WTC11 (cell line): ENCODE results near the gene TBL1XR1. TPM values are rescaled to one million over a fixed set of nuclear protein-coding genes. Genes with fewer than 3 reads are reported as not detected.

Experiments
- ATAC-seq: fragments of 200-7000 bp; cut with Tn5 transposase; 2 replicates; pipeline ENCODE4 v1.10.0; 2021; ENCODE audit warnings: mild to moderate bottlenecking, moderate library complexity
- CTCF ChIA-PET: fragments of 300-600 bp; sonication (Branson Sonifier 250); formaldehyde crosslinking; loops from one replicate; lab custom pipeline; 2021; ENCODE audit warnings: antibody characterized with exemption; lab: Charles Lee
- POLR2A ChIA-PET: fragments of 350-600 bp; sonication (Branson Sonifier 250); formaldehyde crosslinking; loops from one replicate; lab custom pipeline; 2021; ENCODE audit warnings: antibody characterized with exemption; lab: Charles Lee
- DNase-seq: peaks from one replicate; pipeline ENCODE4 v3.0.0; 2021; ENCODE audit warnings: low spot score
- H3K27ac Mint-ChIP-seq: 2 replicates; pipeline ENCODE4 v1.8.0; 2021; ENCODE audit warnings: mixed read lengths
- H3K27me3 Mint-ChIP-seq: 2 replicates; pipeline ENCODE4 v1.8.0; 2021; ENCODE audit warnings: low read depth, mild to moderate bottlenecking, moderate library complexity, mixed read lengths
- H3K36me3 Mint-ChIP-seq: 2 replicates; pipeline ENCODE4 v1.8.0; 2021; ENCODE audit warnings: mixed read lengths
- H3K4me1 Mint-ChIP-seq: 2 replicates; pipeline ENCODE4 v1.8.0; 2022; ENCODE audit warnings: mixed read lengths
- H3K4me3 Mint-ChIP-seq: 2 replicates; pipeline ENCODE4 v1.8.0; 2021; ENCODE audit warnings: mild to moderate bottlenecking, moderate library complexity, mixed read lengths
- H3K9me3 Mint-ChIP-seq: 2 replicates; pipeline ENCODE4 v1.8.0; 2021; ENCODE audit warnings: mixed read lengths
- CREB1 ChIP-seq: sonication (generic); formaldehyde crosslinking; IDR thresholded peaks from 2 replicates; pipeline ENCODE4 v1.8.0; 2023; ENCODE audit warnings: mild to moderate bottlenecking, missing genetic modification reagents
- ELF4 ChIP-seq: sonication (generic); formaldehyde crosslinking; IDR thresholded peaks from 2 replicates; pipeline ENCODE4 v1.8.1; 2022; ENCODE audit warnings: low read depth, mild to moderate bottlenecking, moderate library complexity, missing genetic modification reagents
- ESRRA ChIP-seq: sonication (generic); formaldehyde crosslinking; IDR thresholded peaks from 2 replicates; pipeline ENCODE4 v1.8.1; 2022; ENCODE audit warnings: mild to moderate bottlenecking, missing genetic modification reagents, borderline replicate concordance
- ETV6 ChIP-seq: sonication (generic); formaldehyde crosslinking; IDR thresholded peaks from 2 replicates; pipeline ENCODE4 v1.8.1; 2022; ENCODE audit warnings: mild to moderate bottlenecking, missing genetic modification reagents
- HMGA2 ChIP-seq: fragments of 250-450 bp; sonication (Bioruptor Pico); IDR thresholded peaks from 2 replicates; pipeline ENCODE4 v1.4.0; 2021; ENCODE audit warnings: mild to moderate bottlenecking, moderate library complexity
- IRF2 ChIP-seq: sonication (generic); formaldehyde crosslinking; IDR thresholded peaks from 2 replicates; pipeline ENCODE4 v1.8.0; 2022; ENCODE audit warnings: low read depth, missing genetic modification reagents, borderline replicate concordance
- JAZF1 ChIP-seq: fragments of 250-450 bp; sonication (Bioruptor Pico); IDR thresholded peaks from 2 replicates; pipeline ENCODE4 v1.9.0; 2021; ENCODE audit warnings: moderate library complexity, mild to moderate bottlenecking, inconsistent platforms
- JUN ChIP-seq: sonication (generic); formaldehyde crosslinking; IDR thresholded peaks from 2 replicates; pipeline ENCODE4 v1.8.0; 2023; ENCODE audit warnings: mild to moderate bottlenecking, missing genetic modification reagents
- NFYB ChIP-seq: sonication (generic); formaldehyde crosslinking; conservative IDR thresholded peaks from 2 replicates; pipeline ENCODE4 v1.8.0; 2022; ENCODE audit warnings: low read depth, missing genetic modification reagents
- NR2C2 ChIP-seq: sonication (generic); formaldehyde crosslinking; IDR thresholded peaks from 2 replicates; pipeline ENCODE4 v1.8.0; 2022; ENCODE audit warnings: mild to moderate bottlenecking, missing genetic modification reagents
- PRRX2 ChIP-seq: fragments of 250-450 bp; sonication (Bioruptor Pico); IDR thresholded peaks from 2 replicates; pipeline ENCODE4 v1.8.0; 2021; ENCODE audit warnings: mild to moderate bottlenecking
- RELA ChIP-seq: sonication (generic); formaldehyde crosslinking; IDR thresholded peaks from 2 replicates; pipeline ENCODE4 v1.8.1; 2022; ENCODE audit warnings: missing genetic modification reagents, mild to moderate bottlenecking, borderline replicate concordance
- SMAD4 ChIP-seq: sonication (generic); formaldehyde crosslinking; IDR thresholded peaks from 2 replicates; pipeline ENCODE4 v1.8.0; 2022; ENCODE audit warnings: mild to moderate bottlenecking, missing genetic modification reagents
- TEAD4 ChIP-seq: sonication (generic); formaldehyde crosslinking; IDR thresholded peaks from 2 replicates; pipeline ENCODE4 v1.8.0; 2022; ENCODE audit warnings: mild to moderate bottlenecking, missing genetic modification reagents
- ZNF138 ChIP-seq: sonication (generic); formaldehyde crosslinking; conservative IDR thresholded peaks from 2 replicates; pipeline ENCODE4 v1.8.1; 2022; ENCODE audit warnings: mild to moderate bottlenecking, moderate library complexity, missing genetic modification reagents
- ZNF219 ChIP-seq: sonication (generic); formaldehyde crosslinking; IDR thresholded peaks from 2 replicates; pipeline ENCODE4 v1.8.0; 2023; ENCODE audit warnings: missing genetic modification reagents, mild to moderate bottlenecking, borderline replicate concordance
- total RNA-seq: library from RNA; stranded (reverse); gene quantifications from 3 replicates; pipeline ENCODE4 v1.2.3, GENCODE V29; 2021
- TF ChIP-seq, protein P1 (sequence below): sonication (generic); formaldehyde crosslinking; IDR thresholded peaks from 2 replicates; pipeline ENCODE4 v1.8.0; 2022; ENCODE audit warnings: mild to moderate bottlenecking, missing genetic modification reagents
- TF ChIP-seq, protein P2 (sequence below): fragments of 250-450 bp; sonication (Bioruptor Pico); IDR thresholded peaks from 2 replicates; pipeline ENCODE4 v1.9.0; 2021; ENCODE audit warnings: mild to moderate bottlenecking, borderline replicate concordance
- TF ChIP-seq, protein P3 (sequence below): fragments of 250-450 bp; sonication (Bioruptor Pico); IDR thresholded peaks from 2 replicates; pipeline ENCODE4 v1.9.0; 2021; ENCODE audit warnings: mild to moderate bottlenecking
- TF ChIP-seq, protein P4 (sequence below): fragments of 250-450 bp; sonication (Bioruptor Pico); IDR thresholded peaks from 2 replicates; pipeline ENCODE4 v1.9.0; 2021; ENCODE audit warnings: moderate library complexity, mild to moderate bottlenecking, inconsistent platforms, borderline replicate concordance
- TF ChIP-seq, protein P5 (sequence below): sonication (generic); formaldehyde crosslinking; IDR thresholded peaks from 2 replicates; pipeline ENCODE4 v1.8.0; 2022; ENCODE audit warnings: missing genetic modification reagents
- TF ChIP-seq, protein P6 (sequence below): sonication (generic); formaldehyde crosslinking; IDR thresholded peaks from 2 replicates; pipeline ENCODE4 v1.8.1; 2023; ENCODE audit warnings: mild to moderate bottlenecking, missing genetic modification reagents, moderate library complexity

TBL1XR1 gene
- total RNA-seq, 1 experiment from 2014 or later: 148 TPM

DNA sequence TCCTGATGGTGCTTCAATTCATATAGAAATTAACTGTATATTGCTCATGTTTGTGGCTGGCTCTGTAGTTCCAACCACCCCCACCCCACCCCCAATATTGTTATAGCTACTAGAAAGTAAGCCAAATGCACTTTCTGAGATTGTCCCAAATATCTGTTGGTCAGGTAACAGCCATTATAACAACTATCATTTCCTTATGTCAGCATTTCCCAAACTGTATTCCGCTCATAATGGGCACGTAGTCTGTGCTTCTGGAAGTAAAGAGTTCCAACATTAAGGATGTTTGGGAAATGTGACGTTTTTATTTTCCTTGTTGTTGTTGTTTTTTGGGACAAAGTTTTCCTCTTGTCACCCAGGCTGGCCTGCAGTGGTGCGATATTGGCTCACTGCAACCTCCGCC lies 12.2 kb upstream of the TBL1XR1 start:
- ChIA-PET POLR2A (no interaction called here), CTCF (no interaction called here)
- peaks cover 18% of the 10 kb centered on the region for H3K4me1 Mint-ChIP-seq
- H3K4me3 Mint-ChIP-seq: no peak overlapping the region
- DNase-seq: no peak
- no peak for ATAC-seq
- no peaks in the 10 kb centered on the region for H3K27me3 Mint-ChIP-seq
- peaks cover 6% of the 10 kb centered on the region for H3K9me3 Mint-ChIP-seq
- H3K36me3 Mint-ChIP-seq: peaks cover 7% of the 10 kb centered on the region
- H3K27ac Mint-ChIP-seq: no peak overlapping the region
- TF ChIP-seq ZNF219 (CRISPR knock-in tag): no peak
- TF ChIP-seq ETV6 (CRISPR knock-in tag): no peak
- TF ChIP-seq CREB1 (CRISPR knock-in tag): no peak
- TF ChIP-seq ELF4 (CRISPR knock-in tag): no peak
- TF ChIP-seq PRRX2: no peak
- TF ChIP-seq, protein P1, sequence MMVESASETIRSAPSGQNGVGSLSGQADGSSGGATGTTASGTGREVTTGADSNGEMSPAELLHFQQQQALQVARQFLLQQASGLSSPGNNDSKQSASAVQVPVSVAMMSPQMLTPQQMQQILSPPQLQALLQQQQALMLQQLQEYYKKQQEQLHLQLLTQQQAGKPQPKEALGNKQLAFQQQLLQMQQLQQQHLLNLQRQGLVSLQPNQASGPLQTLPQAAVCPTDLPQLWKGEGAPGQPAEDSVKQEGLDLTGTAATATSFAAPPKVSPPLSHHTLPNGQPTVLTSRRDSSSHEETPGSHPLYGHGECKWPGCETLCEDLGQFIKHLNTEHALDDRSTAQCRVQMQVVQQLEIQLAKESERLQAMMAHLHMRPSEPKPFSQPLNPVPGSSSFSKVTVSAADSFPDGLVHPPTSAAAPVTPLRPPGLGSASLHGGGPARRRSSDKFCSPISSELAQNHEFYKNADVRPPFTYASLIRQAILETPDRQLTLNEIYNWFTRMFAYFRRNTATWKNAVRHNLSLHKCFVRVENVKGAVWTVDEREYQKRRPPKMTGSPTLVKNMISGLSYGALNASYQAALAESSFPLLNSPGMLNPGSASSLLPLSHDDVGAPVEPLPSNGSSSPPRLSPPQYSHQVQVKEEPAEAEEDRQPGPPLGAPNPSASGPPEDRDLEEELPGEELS (CRISPR knock-in tag): no peak

DNA sequence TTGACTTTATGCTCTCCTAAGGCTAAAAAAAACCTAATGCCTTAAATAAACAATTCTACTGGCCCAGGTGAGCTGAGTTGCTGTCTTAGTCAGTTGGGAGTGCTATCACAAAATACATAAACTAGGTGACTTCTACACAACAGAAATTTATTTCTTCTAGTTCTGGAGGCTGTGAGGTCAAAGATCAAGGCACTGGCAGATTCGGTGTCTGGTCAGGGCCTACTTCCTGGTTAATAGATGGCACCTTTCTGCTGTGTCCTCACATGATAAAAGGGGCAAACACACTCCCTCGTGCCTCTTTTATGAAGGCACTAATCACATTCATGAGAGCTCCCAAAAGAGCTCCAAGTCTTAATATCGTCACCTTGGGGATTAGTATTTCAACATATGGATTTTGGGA lies 11.5 kb upstream of the TBL1XR1 start:
- ChIA-PET POLR2A (no interaction called here), CTCF (no interaction called here)
- ATAC-seq (no peak), DNase-seq (no peak)
- TF ChIP-seq HMGA2 (CRISPR knock-in tag): no peak
- no peak for TF ChIP-seq PRRX2
- TF ChIP-seq, protein P2, sequence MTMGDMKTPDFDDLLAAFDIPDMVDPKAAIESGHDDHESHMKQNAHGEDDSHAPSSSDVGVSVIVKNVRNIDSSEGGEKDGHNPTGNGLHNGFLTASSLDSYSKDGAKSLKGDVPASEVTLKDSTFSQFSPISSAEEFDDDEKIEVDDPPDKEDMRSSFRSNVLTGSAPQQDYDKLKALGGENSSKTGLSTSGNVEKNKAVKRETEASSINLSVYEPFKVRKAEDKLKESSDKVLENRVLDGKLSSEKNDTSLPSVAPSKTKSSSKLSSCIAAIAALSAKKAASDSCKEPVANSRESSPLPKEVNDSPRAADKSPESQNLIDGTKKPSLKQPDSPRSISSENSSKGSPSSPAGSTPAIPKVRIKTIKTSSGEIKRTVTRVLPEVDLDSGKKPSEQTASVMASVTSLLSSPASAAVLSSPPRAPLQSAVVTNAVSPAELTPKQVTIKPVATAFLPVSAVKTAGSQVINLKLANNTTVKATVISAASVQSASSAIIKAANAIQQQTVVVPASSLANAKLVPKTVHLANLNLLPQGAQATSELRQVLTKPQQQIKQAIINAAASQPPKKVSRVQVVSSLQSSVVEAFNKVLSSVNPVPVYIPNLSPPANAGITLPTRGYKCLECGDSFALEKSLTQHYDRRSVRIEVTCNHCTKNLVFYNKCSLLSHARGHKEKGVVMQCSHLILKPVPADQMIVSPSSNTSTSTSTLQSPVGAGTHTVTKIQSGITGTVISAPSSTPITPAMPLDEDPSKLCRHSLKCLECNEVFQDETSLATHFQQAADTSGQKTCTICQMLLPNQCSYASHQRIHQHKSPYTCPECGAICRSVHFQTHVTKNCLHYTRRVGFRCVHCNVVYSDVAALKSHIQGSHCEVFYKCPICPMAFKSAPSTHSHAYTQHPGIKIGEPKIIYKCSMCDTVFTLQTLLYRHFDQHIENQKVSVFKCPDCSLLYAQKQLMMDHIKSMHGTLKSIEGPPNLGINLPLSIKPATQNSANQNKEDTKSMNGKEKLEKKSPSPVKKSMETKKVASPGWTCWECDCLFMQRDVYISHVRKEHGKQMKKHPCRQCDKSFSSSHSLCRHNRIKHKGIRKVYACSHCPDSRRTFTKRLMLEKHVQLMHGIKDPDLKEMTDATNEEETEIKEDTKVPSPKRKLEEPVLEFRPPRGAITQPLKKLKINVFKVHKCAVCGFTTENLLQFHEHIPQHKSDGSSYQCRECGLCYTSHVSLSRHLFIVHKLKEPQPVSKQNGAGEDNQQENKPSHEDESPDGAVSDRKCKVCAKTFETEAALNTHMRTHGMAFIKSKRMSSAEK (CRISPR knock-in tag): no peak
- TF ChIP-seq IRF2 (CRISPR knock-in tag): no peak
- TF ChIP-seq TEAD4 (CRISPR knock-in tag): no peak
- no peak for TF ChIP-seq RELA
- no peak for TF ChIP-seq NFYB
- H3K27me3 Mint-ChIP-seq: no peaks in the 10 kb centered on the region
- peaks cover 6% of the 10 kb centered on the region for H3K9me3 Mint-ChIP-seq
- no peak overlapping the region for H3K27ac Mint-ChIP-seq
- H3K4me1 Mint-ChIP-seq: peaks cover 16% of the 10 kb centered on the region
- H3K36me3 Mint-ChIP-seq: peaks cover 12% of the 10 kb centered on the region
- no peak overlapping the region for H3K4me3 Mint-ChIP-seq

DNA sequence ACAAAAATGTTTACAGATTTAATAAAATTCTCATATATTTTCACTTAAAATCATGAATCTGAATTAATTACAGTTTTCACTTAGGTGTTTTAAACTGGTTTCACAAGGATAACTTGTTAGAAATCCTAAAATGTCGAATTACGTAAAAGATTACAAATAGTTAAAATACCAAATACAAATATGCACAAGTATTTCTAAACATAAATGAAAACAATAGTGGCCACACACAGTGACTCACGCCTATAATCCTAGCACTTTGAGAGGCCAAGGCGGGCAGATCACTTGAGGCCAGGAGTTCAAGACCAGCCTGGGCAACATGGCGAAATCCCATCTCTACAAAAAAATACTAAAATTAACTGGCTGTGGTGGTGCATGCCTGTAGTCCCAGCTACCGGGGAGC lies 10.9 kb upstream of the TBL1XR1 start:
- H3K36me3 Mint-ChIP-seq: peaks cover 17% of the 10 kb centered on the region
- TF ChIP-seq NFYB: no peak
- TF ChIP-seq, protein P3, sequence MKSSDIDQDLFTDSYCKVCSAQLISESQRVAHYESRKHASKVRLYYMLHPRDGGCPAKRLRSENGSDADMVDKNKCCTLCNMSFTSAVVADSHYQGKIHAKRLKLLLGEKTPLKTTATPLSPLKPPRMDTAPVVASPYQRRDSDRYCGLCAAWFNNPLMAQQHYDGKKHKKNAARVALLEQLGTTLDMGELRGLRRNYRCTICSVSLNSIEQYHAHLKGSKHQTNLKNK (CRISPR knock-in tag): no peak
- TF ChIP-seq, protein P4, sequence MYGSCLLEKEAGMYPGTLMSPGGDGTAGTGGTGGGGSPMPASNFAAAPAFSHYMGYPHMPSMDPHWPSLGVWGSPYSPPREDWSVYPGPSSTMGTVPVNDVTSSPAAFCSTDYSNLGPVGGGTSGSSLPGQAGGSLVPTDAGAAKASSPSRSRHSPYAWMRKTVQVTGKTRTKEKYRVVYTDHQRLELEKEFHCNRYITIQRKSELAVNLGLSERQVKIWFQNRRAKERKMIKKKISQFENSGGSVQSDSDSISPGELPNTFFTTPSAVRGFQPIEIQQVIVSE: no peak
- no peak for TF ChIP-seq ZNF138
- TF ChIP-seq SMAD4 (CRISPR knock-in tag): no peak
- TF ChIP-seq NR2C2 (CRISPR knock-in tag): no peak
- TF ChIP-seq, protein P5, sequence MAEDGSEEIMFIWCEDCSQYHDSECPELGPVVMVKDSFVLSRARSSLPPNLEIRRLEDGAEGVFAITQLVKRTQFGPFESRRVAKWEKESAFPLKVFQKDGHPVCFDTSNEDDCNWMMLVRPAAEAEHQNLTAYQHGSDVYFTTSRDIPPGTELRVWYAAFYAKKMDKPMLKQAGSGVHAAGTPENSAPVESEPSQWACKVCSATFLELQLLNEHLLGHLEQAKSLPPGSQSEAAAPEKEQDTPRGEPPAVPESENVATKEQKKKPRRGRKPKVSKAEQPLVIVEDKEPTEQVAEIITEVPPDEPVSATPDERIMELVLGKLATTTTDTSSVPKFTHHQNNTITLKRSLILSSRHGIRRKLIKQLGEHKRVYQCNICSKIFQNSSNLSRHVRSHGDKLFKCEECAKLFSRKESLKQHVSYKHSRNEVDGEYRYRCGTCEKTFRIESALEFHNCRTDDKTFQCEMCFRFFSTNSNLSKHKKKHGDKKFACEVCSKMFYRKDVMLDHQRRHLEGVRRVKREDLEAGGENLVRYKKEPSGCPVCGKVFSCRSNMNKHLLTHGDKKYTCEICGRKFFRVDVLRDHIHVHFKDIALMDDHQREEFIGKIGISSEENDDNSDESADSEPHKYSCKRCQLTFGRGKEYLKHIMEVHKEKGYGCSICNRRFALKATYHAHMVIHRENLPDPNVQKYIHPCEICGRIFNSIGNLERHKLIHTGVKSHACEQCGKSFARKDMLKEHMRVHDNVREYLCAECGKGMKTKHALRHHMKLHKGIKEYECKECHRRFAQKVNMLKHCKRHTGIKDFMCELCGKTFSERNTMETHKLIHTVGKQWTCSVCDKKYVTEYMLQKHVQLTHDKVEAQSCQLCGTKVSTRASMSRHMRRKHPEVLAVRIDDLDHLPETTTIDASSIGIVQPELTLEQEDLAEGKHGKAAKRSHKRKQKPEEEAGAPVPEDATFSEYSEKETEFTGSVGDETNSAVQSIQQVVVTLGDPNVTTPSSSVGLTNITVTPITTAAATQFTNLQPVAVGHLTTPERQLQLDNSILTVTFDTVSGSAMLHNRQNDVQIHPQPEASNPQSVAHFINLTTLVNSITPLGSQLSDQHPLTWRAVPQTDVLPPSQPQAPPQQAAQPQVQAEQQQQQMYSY (CRISPR knock-in tag): no peak
- TF ChIP-seq IRF2 (CRISPR knock-in tag): no peak
- TF ChIP-seq ESRRA (CRISPR knock-in tag): no peak
- no peak for TF ChIP-seq JAZF1
- TF ChIP-seq, protein P6, sequence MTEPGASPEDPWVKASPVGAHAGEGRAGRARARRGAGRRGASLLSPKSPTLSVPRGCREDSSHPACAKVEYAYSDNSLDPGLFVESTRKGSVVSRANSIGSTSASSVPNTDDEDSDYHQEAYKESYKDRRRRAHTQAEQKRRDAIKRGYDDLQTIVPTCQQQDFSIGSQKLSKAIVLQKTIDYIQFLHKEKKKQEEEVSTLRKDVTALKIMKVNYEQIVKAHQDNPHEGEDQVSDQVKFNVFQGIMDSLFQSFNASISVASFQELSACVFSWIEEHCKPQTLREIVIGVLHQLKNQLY: no peak
- no peak for TF ChIP-seq JUN (CRISPR knock-in tag)

More for the DNA sequence above, 10.9 kb upstream of the TBL1XR1 start:
- Mint-ChIP-seq H3K9me3 (peaks cover 10% of the 10 kb centered on the region), H3K27ac (no peak overlapping the region), H3K27me3 (no peaks in the 10 kb centered on the region), H3K4me3 (no peak overlapping the region), H3K4me1 (peaks cover 10% of the 10 kb centered on the region)
- no peak for ATAC-seq
- ChIA-PET POLR2A (no interaction called here), CTCF (interaction anchor here (0.6 kb wide), 1 partner anchor 249 kb away, joined by 3 read pairs; no protein-coding TSS in a partner anchor)
- DNase-seq: no peak
